ENCODE results near the gene CAD.

CAD gene

GRCh38 chr2:27217173-27218121, at the start of gene CAD:
CAD (plus strand) TSS chr2:27217369; CDS start chr2:27217552, 183 bp downstream.
- H3K4me1 ChIP-seq (ENCODE audit: insufficient read depth, poor library complexity, severe bottlenecking), result peaks cover 9% of the 10 kb centered on the region
- H3K27me3 ChIP-seq (ENCODE audit: insufficient read depth, poor library complexity, severe bottlenecking), result no peaks in the 10 kb centered on the region
- peak within 1 kb of the TSS; percentile 87 for H3K4me3 ChIP-seq (ENCODE audit: severe bottlenecking)
- ATAC-seq (ENCODE audit: low read depth) (peak; percentile 87), DNase-seq (ENCODE audit: low spot score) (no peak)
- no peaks in the 10 kb centered on the region for H3K9me3 ChIP-seq (ENCODE audit: severe bottlenecking)
- TF ChIP-seq, protein P1, sequence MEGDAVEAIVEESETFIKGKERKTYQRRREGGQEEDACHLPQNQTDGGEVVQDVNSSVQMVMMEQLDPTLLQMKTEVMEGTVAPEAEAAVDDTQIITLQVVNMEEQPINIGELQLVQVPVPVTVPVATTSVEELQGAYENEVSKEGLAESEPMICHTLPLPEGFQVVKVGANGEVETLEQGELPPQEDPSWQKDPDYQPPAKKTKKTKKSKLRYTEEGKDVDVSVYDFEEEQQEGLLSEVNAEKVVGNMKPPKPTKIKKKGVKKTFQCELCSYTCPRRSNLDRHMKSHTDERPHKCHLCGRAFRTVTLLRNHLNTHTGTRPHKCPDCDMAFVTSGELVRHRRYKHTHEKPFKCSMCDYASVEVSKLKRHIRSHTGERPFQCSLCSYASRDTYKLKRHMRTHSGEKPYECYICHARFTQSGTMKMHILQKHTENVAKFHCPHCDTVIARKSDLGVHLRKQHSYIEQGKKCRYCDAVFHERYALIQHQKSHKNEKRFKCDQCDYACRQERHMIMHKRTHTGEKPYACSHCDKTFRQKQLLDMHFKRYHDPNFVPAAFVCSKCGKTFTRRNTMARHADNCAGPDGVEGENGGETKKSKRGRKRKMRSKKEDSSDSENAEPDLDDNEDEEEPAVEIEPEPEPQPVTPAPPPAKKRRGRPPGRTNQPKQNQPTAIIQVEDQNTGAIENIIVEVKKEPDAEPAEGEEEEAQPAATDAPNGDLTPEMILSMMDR (IDR thresholded peaks at IDR 0.05; ENCODE audit: poor library complexity, severe bottlenecking), result no peak
- peaks cover 81% of the 10 kb centered on the region for H3K36me3 ChIP-seq (ENCODE audit: low read depth)
- peak within 1 kb of the TSS; percentile 53 for H3K27ac ChIP-seq (ENCODE audit: poor library complexity, severe bottlenecking)

- ATAC-seq (ENCODE audit: low read depth) (no peak), DNase-seq (ENCODE audit: low spot score) (no peak)
- Histone ChIP-seq H3K4me1 (ENCODE audit: insufficient read depth, poor library complexity, severe bottlenecking) (no peaks in the 10 kb centered on the region), H3K9me3 (ENCODE audit: severe bottlenecking) (no peaks in the 10 kb centered on the region), H3K4me3 (ENCODE audit: severe bottlenecking) (no peak overlapping the region), H3K36me3 (ENCODE audit: low read depth) (no peaks in the 10 kb centered on the region), H3K27ac (ENCODE audit: poor library complexity, severe bottlenecking) (no peak overlapping the region), H3K27me3 (ENCODE audit: insufficient read depth, poor library complexity, severe bottlenecking) (peaks cover 30% of the 10 kb centered on the region)
- TF ChIP-seq, protein P1 (IDR thresholded peaks at IDR 0.05; ENCODE audit: poor library complexity, severe bottlenecking), result no peak
These were observed 46.4 kb upstream of the CAD start for GRCh38 chr2:27170581-27171337.

DNA sequence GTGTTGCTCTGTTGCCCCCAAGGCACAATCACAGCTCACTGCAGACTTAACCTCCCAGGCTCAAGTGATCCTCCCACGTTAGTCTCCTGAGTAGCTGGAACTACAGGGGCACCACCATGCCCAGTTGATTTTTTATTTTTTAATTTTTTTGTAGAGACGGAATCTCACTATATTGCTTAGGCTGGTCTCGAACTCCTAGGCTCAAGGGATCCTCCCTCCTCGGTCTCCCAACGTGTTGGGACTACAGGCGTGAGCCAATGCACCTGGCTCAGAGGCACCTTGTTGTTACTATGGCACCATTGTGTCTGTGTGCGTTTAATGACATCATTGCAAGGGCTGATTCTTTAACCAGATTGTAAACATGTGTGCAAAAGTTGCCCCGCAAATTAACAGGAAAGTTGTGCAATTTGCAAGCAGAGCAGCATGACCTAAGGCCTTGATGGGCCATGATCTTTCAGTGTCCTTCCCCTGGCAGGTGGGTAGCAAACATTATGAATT, 45.8 kb upstream of the CAD start:
- no peak for DNase-seq (ENCODE audit: low spot score)
- no peak overlapping the region for H3K27ac ChIP-seq (ENCODE audit: poor library complexity, severe bottlenecking)
- no peak overlapping the region for H3K4me3 ChIP-seq (ENCODE audit: severe bottlenecking)
- H3K36me3 ChIP-seq (ENCODE audit: low read depth), result no peaks in the 10 kb centered on the region
- TF ChIP-seq, protein P1 (IDR thresholded peaks at IDR 0.05; ENCODE audit: poor library complexity, severe bottlenecking), result no peak
- peaks cover 30% of the 10 kb centered on the region for H3K27me3 ChIP-seq (ENCODE audit: insufficient read depth, poor library complexity, severe bottlenecking)
- no peaks in the 10 kb centered on the region for H3K4me1 ChIP-seq (ENCODE audit: insufficient read depth, poor library complexity, severe bottlenecking)
- no peaks in the 10 kb centered on the region for H3K9me3 ChIP-seq (ENCODE audit: severe bottlenecking)
- no peak for ATAC-seq (ENCODE audit: low read depth)

DNA sequence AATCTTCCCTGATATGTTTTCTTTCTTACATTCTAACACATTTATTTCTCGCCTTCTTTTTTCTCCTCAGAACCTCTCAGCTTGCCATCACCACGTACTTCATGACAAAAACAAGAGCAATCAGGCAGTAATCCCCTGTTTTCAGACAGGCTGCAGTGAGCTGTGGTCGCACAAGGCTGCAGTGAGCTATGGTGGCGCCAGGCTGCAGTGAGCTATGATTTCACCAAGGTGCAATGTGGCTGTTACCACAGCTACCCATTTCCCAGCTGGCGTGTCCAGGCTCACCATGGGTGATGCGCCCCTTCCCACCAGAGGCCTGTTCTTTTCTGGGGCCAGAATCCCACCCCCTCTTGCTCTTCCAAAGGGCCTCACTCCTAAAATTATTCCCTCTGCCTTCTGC, 42.5 kb upstream of the CAD start:
- no peak for DNase-seq (ENCODE audit: low spot score)
- H3K36me3 ChIP-seq (ENCODE audit: low read depth), result no peaks in the 10 kb centered on the region
- H3K4me3 ChIP-seq (ENCODE audit: severe bottlenecking), result no peak overlapping the region
- no peaks in the 10 kb centered on the region for H3K9me3 ChIP-seq (ENCODE audit: severe bottlenecking)
- no peak overlapping the region for H3K27ac ChIP-seq (ENCODE audit: poor library complexity, severe bottlenecking)
- no peak for ATAC-seq (ENCODE audit: low read depth)
- H3K27me3 ChIP-seq (ENCODE audit: insufficient read depth, poor library complexity, severe bottlenecking), result peaks cover 30% of the 10 kb centered on the region
- TF ChIP-seq, protein P1 (IDR thresholded peaks at IDR 0.05; ENCODE audit: poor library complexity, severe bottlenecking), result no peak
- H3K4me1 ChIP-seq (ENCODE audit: insufficient read depth, poor library complexity, severe bottlenecking), result no peaks in the 10 kb centered on the region
